Effector memory CD8-positive, alpha-beta T cell (primary cell): Measurements from ENCODE around the gene TET2.

Experiments
- ATAC-seq: fragments of 150-1000 bp; cut with Tn5 transposase; replicated peaks from 2 replicates; pipeline ENCODE4 v1.10.0; 2021; ENCODE audit warnings: mild to moderate bottlenecking, moderate library complexity
- DNase-seq, 3 experiments: peaks; one replicate each; pipeline ENCODE4 v3.0.0; 2021
- H3K27ac Mint-ChIP-seq, 2 donors: one replicate each; pipeline ENCODE4 v1.8.0; 2022; ENCODE audit warnings: mild to moderate bottlenecking in 2 of 2, mixed read lengths in 2 of 2, moderate library complexity in 2 of 2
- H3K27me3 Mint-ChIP-seq, 2 donors: one replicate each; pipeline ENCODE4 v1.8.0; 2022; ENCODE audit warnings: mixed read lengths in 2 of 2
- H3K36me3 Mint-ChIP-seq: one replicate; pipeline ENCODE4 v1.8.0; 2022; ENCODE audit warnings: mild to moderate bottlenecking, moderate library complexity, mixed read lengths; ENCODE audit not compliant: insufficient read depth
- H3K4me1 Mint-ChIP-seq, 2 donors: one replicate each; pipeline ENCODE4 v1.8.0; 2022; ENCODE audit warnings: low read depth in 2 of 2, mixed read lengths in 2 of 2
- H3K4me3 Mint-ChIP-seq, 2 donors: one replicate each; pipeline ENCODE4 v1.8.0; 2022; ENCODE audit warnings: mild to moderate bottlenecking in 2 of 2, mixed read lengths in 2 of 2, moderate library complexity in 2 of 2
- H3K9me3 Mint-ChIP-seq, 2 donors: one replicate each; pipeline ENCODE4 v1.8.0; 2022; ENCODE audit warnings: mixed read lengths in 2 of 2

TET2 gene

DNA sequence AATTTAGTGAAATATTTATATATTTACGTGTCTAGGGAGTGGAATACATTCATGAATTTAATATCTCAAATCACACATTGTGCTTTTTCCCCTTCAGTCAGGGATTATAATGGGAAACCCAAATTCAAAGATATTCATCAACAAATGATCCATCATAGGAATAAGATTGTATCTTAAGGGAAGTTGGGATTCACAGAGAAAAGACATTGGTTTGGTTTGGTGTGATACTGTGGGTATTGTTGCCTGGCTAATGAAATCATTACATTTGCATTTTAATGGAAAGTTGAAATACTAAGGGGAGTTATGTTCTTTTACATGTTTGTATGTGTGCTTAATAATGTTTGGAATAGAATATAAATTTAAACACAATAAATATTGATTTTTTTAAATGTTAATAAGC, 1.7 kb downstream of the TET2 start:
- peaks cover 27 to 48% of the 10 kb centered on the region in 2 donors for H3K4me1 Mint-ChIP-seq
- no peaks in the 10 kb centered on the region for H3K27me3 Mint-ChIP-seq

DNA sequence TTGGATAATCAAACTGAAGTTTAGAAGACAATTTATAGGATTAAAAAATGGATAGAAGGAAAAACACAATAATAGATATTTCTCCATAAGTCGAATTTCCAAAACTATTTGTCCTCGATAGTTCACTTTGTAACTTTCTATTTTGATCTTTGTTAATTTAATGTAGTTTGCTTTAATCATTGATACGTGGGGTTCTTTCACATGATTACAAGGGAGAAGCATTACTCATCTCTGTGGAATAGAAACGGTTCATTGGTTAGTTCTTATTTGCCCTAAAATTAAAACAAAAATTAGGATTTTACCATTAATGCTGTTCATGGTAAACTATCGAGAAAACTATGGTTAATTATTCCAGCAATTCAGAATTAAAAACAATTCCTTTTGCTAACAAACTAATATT, 2.1 kb downstream of the TET2 start:
- Mint-ChIP-seq H3K36me3 (peaks cover 17% of the 10 kb centered on the region), H3K4me3 (peak overlapping the region in 1 of 2 donors; percentile 35), H3K4me1 (peaks cover 27 to 52% of the 10 kb centered on the region in 2 donors), H3K27ac (no peak overlapping the region), H3K27me3 (no peaks in the 10 kb centered on the region), H3K9me3 (no peaks in the 10 kb centered on the region)
- DNase-seq (no peak), ATAC-seq (no peak)

More for the DNA sequence above, 1.7 kb downstream of the TET2 start:
- Mint-ChIP-seq H3K4me3 (peak overlapping the region; percentile 98 to 100), H3K36me3 (peaks cover 17% of the 10 kb centered on the region), H3K27ac (peak overlapping the region; percentile 97 to 100), H3K9me3 (no peaks in the 10 kb centered on the region)
- ATAC-seq = no peak
- DNase-seq = no peak

GRCh38 chr4:105149771-105150170, 3.1 kb downstream of the TET2 start:
- DNase-seq (no peak), ATAC-seq (no peak)
- H3K36me3 Mint-ChIP-seq = peaks cover 17% of the 10 kb centered on the region
- no peak overlapping the region for H3K27ac Mint-ChIP-seq
- H3K4me3 Mint-ChIP-seq = peak overlapping the region in 1 of 2 donors; percentile 35
- no peaks in the 10 kb centered on the region for H3K27me3 Mint-ChIP-seq
- H3K9me3 Mint-ChIP-seq = no peaks in the 10 kb centered on the region
- peaks cover 34 to 60% of the 10 kb centered on the region in 2 donors for H3K4me1 Mint-ChIP-seq

DNA sequence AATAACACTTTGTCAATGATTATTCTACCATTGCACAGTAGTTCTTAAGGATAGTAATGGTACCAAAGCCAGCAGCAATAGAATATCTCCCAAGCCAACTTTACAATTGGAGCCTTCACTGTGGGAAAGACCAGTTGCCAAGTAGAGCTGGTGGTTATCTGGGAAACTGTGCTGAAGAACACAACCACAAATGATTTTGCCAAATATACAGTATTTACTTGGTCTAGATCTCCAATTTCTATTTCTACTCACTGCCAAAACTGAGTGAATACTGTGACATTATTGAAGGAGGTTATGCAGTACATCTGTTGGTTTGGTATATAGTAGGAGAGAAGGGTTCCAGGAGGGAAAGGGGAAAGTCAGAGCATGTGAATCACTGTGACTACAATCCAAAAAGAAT, 3.8 kb downstream of the TET2 start:
- no peak overlapping the region for H3K4me3 Mint-ChIP-seq

DNA sequence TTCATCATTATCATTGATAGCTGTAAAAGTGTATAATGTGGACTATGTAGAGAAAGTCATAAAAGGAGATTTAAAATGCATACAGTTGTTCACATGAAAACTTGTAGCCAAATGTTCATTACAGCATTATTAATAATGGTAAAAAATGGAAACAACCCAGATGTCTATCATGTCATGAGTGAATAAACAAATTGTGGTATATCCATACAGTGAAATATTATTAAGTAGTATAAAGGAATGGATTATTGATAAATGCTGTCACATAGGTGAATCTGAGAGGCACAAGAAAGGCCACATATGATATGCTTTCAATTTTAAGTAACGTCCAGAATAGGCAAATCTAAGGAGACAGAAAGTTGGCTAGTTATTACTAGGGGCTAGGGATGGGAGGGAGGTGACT, 7.1 kb downstream of the TET2 start:
- Mint-ChIP-seq H3K4me3 (no peak overlapping the region), H3K27ac (no peak overlapping the region), H3K36me3 (no peaks in the 10 kb centered on the region), H3K27me3 (no peaks in the 10 kb centered on the region), H3K9me3 (no peaks in the 10 kb centered on the region), H3K4me1 (peaks cover 23 to 54% of the 10 kb centered on the region in 2 donors)
- DNase-seq (no peak), ATAC-seq (no peak)

More for the DNA sequence above, 3.8 kb downstream of the TET2 start:
- ATAC-seq (no peak), DNase-seq (no peak)
- no peaks in the 10 kb centered on the region for H3K9me3 Mint-ChIP-seq
- peaks cover 36 to 61% of the 10 kb centered on the region in 2 donors for H3K4me1 Mint-ChIP-seq
- H3K27ac Mint-ChIP-seq = peak overlapping the region in 1 of 2 donors; percentile 38
- H3K36me3 Mint-ChIP-seq = peaks cover 13% of the 10 kb centered on the region
- no peaks in the 10 kb centered on the region for H3K27me3 Mint-ChIP-seq

GRCh38 chr4:105154576-105154975, 7.9 kb downstream of the TET2 start:
- Mint-ChIP-seq H3K4me3 (no peak overlapping the region), H3K36me3 (no peaks in the 10 kb centered on the region), H3K9me3 (no peaks in the 10 kb centered on the region), H3K27ac (peak overlapping the region in 1 of 2 donors; percentile 8), H3K4me1 (peaks cover 20 to 48% of the 10 kb centered on the region in 2 donors), H3K27me3 (no peaks in the 10 kb centered on the region)
- DNase-seq (no peak), ATAC-seq (no peak)

GRCh38 chr4:105155426-105155825, 8.8 kb downstream of the TET2 start:
- no peaks in the 10 kb centered on the region for H3K36me3 Mint-ChIP-seq
- no peak for DNase-seq
- peaks cover 22 to 47% of the 10 kb centered on the region in 2 donors for H3K4me1 Mint-ChIP-seq
- H3K27me3 Mint-ChIP-seq = no peaks in the 10 kb centered on the region
- no peak for ATAC-seq
- no peak overlapping the region for H3K27ac Mint-ChIP-seq
- no peak overlapping the region for H3K4me3 Mint-ChIP-seq
- H3K9me3 Mint-ChIP-seq = no peaks in the 10 kb centered on the region

- Mint-ChIP-seq H3K4me1 (peaks cover 21 to 49% of the 10 kb centered on the region in 2 donors), H3K9me3 (no peaks in the 10 kb centered on the region), H3K36me3 (no peaks in the 10 kb centered on the region), H3K27ac (no peak overlapping the region), H3K27me3 (no peaks in the 10 kb centered on the region), H3K4me3 (no peak overlapping the region)
- DNase-seq (no peak), ATAC-seq (no peak)
Observed at GRCh38 chr4:105158837-105159236, 12.2 kb downstream of the TET2 start.

GRCh38 chr4:105162123-105162796, 15.6 kb downstream of the TET2 start:
- H3K27me3 Mint-ChIP-seq = no peaks in the 10 kb centered on the region
- no peaks in the 10 kb centered on the region for H3K9me3 Mint-ChIP-seq
- no peak for ATAC-seq
- H3K4me1 Mint-ChIP-seq = peaks cover 8 to 35% of the 10 kb centered on the region in 2 donors
- peaks cover 5% of the 10 kb centered on the region for H3K36me3 Mint-ChIP-seq
- no peak for DNase-seq
- H3K27ac Mint-ChIP-seq = no peak overlapping the region
- no peak overlapping the region for H3K4me3 Mint-ChIP-seq

- no peaks in the 10 kb centered on the region for H3K9me3 Mint-ChIP-seq
- no peak for DNase-seq
- H3K4me1 Mint-ChIP-seq = peaks cover 19 to 41% of the 10 kb centered on the region in 2 donors
- peaks cover 5% of the 10 kb centered on the region for H3K36me3 Mint-ChIP-seq
- no peak for ATAC-seq
- H3K27me3 Mint-ChIP-seq = no peaks in the 10 kb centered on the region
- H3K4me3 Mint-ChIP-seq = no peak overlapping the region
- no peak overlapping the region for H3K27ac Mint-ChIP-seq
Observed at GRCh38 chr4:105164548-105164947, 17.9 kb downstream of the TET2 start.

DNA sequence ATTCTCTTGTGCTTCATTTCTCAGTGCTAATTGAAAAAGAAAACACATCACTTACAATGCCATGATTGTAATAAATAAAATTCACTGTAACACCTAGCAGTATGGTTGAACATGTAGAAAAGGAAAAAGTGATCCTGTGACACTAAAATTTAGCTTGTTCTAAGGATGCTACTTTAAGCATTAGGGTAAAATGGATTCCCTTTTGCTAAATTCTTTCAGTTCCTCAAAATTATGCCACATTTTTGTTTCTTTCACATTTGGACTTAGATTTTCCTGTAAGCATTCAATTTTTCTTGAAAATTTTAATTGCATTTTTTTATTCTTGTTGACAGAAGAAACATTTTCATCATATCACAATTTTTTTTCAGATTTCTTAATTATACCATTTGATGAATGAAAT, 19.4 kb downstream of the TET2 start:
- DNase-seq = no peak
- peaks cover 24 to 45% of the 10 kb centered on the region in 2 donors for H3K4me1 Mint-ChIP-seq
- no peak overlapping the region for H3K4me3 Mint-ChIP-seq
- ATAC-seq = no peak
- peaks cover 5% of the 10 kb centered on the region for H3K36me3 Mint-ChIP-seq
- H3K27ac Mint-ChIP-seq = no peak overlapping the region
- no peaks in the 10 kb centered on the region for H3K9me3 Mint-ChIP-seq
- H3K27me3 Mint-ChIP-seq = no peaks in the 10 kb centered on the region

DNA sequence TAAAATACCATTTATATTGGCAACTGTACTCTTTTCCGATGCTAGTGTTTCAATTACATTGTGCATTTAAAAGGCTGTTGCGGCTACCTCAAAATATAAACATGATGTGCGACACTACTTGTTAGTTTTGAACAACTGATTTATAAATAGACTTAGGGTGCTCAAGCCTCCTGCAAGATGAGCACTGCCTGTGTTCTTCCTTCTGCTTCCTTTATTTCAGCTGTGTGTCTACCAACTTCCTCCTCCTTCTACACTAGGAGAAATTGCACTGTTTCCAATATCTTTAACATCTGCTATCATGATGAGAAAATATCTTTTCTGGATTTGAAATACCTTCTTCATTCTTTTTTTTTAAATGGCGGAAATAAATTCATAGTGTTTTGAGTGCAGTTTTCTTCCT, 24.0 kb downstream of the TET2 start:
- Mint-ChIP-seq H3K27ac (no peak overlapping the region), H3K4me3 (no peak overlapping the region), H3K9me3 (no peaks in the 10 kb centered on the region), H3K36me3 (no peaks in the 10 kb centered on the region), H3K4me1 (peaks cover 18 to 34% of the 10 kb centered on the region in 2 donors), H3K27me3 (no peaks in the 10 kb centered on the region)
- ATAC-seq (no peak), DNase-seq (no peak)

GRCh38 chr4:105171912-105172311, 25.2 kb downstream of the TET2 start:
- H3K4me1 Mint-ChIP-seq = peaks cover 18 to 34% of the 10 kb centered on the region in 2 donors
- no peak overlapping the region for H3K27ac Mint-ChIP-seq
- H3K27me3 Mint-ChIP-seq = no peaks in the 10 kb centered on the region
- DNase-seq (no peak), ATAC-seq (no peak)
- H3K36me3 Mint-ChIP-seq = no peaks in the 10 kb centered on the region
- no peak overlapping the region for H3K4me3 Mint-ChIP-seq
- no peaks in the 10 kb centered on the region for H3K9me3 Mint-ChIP-seq

DNA sequence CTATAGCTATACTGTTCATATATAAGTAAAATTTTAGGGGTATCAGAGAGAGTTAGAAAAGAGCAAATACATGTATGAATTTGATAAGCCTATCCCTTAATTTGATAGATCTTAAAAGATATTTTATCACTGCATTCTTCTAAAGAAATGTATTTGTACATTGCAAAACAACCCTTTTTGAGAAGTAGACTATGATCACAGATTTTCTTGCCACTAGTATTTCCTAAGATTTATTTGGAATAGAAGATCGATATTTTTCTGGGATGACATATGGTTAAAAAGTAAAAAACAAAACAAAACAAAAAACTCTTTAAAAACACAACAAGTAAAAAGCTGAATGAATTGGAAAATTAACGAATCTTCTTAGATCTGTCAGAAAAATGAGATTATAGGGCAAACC, 27.4 kb downstream of the TET2 start:
- H3K27ac Mint-ChIP-seq = no peak overlapping the region

More for the DNA sequence above, 27.4 kb downstream of the TET2 start:
- Mint-ChIP-seq H3K36me3 (no peaks in the 10 kb centered on the region), H3K4me1 (peaks cover 11 to 28% of the 10 kb centered on the region in 2 donors), H3K27me3 (no peaks in the 10 kb centered on the region), H3K9me3 (no peaks in the 10 kb centered on the region), H3K4me3 (no peak overlapping the region)
- no peak for DNase-seq
- ATAC-seq = no peak
